CD4-positive, alpha-beta T cell treated with Interleukin-4 for 4 hours (primary cell): ENCODE measurements around the gene SARDH.
"Not testable (repeated sequence)": the region's sequence is repeated elsewhere in the genome, so short reads cannot be mapped to it uniquely, and the experiment has no call there.

ENCODE experiments used
- DNase-seq: peaks from one replicate; pipeline ENCODE4 v3.0.0-alpha.2; 2020

The SARDH gene

GRCh38 chr9:133775291-133775690 is 37.1 kb upstream of the SARDH start:
- no peak for DNase-seq

- no peak for DNase-seq
These were observed 36.6 kb upstream of the SARDH start for GRCh38 chr9:133774799-133775198.

GRCh38 chr9:133773889-133774655 is 35.9 kb upstream of the SARDH start:
- DNase-seq = no peak

- no peak for DNase-seq
These were observed 34.4 kb upstream of the SARDH start for GRCh38 chr9:133772581-133772980.

- DNase-seq = no peak
These were observed 33.6 kb upstream of the SARDH start for GRCh38 chr9:133771486-133772482.

GRCh38 chr9:133770076-133770777 is 32.1 kb upstream of the SARDH start:
- no peak for DNase-seq

GRCh38 chr9:133769511-133770075 is 31.4 kb upstream of the SARDH start:
- no peak for DNase-seq

- DNase-seq = no peak
These were observed 30.8 kb upstream of the SARDH start for GRCh38 chr9:133768859-133769510.

- DNase-seq = no peak
These were observed 30.3 kb upstream of the SARDH start for GRCh38 chr9:133768371-133768858.

- DNase-seq = no peak
These were observed 29.5 kb upstream of the SARDH start for GRCh38 chr9:133767625-133768024.

GRCh38 chr9:133767008-133767407 is 28.9 kb upstream of the SARDH start:
- DNase-seq = no peak

GRCh38 chr9:133766234-133766633 is 28.1 kb upstream of the SARDH start:
- not testable (repeated sequence) for DNase-seq

GRCh38 chr9:133763272-133764183 is 25.4 kb upstream of the SARDH start:
- DNase-seq = no peak

GRCh38 chr9:133762488-133763271 is 24.5 kb upstream of the SARDH start:
- DNase-seq = no peak

- DNase-seq = no peak
These were observed 23.6 kb upstream of the SARDH start for GRCh38 chr9:133761641-133762248.

- no peak for DNase-seq
These were observed 22.6 kb upstream of the SARDH start for GRCh38 chr9:133760713-133761290.

- no peak for DNase-seq
These were observed 21.8 kb upstream of the SARDH start for GRCh38 chr9:133759946-133760345.

- DNase-seq = no peak
These were observed 21.2 kb upstream of the SARDH start for GRCh38 chr9:133759146-133759900.

GRCh38 chr9:133758228-133758627 is 20.1 kb upstream of the SARDH start:
- DNase-seq = no peak
